ENCODE results near the gene DUOX1.

GRCh38 chr15:45088801-45089711 lies 40.7 kb upstream of the DUOX1 start:
- TF ChIP-seq SUZ12 (IDR thresholded peaks at IDR 0.05; ENCODE audit: extremely low read depth, insufficient read depth, insufficient read length) (no peak), YY1 (IDR thresholded peaks at IDR 0.05; ENCODE audit: insufficient read depth, insufficient read length) (no peak)
